ENCODE measurements around the gene CLPSL1.
"Not testable (repeated sequence)": the region's sequence is repeated elsewhere in the genome, so short reads cannot be mapped to it uniquely, and the experiment has no call there.

CLPSL1 gene, protein sequence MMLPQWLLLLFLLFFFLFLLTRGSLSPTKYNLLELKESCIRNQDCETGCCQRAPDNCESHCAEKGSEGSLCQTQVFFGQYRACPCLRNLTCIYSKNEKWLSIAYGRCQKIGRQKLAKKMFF

DNA sequence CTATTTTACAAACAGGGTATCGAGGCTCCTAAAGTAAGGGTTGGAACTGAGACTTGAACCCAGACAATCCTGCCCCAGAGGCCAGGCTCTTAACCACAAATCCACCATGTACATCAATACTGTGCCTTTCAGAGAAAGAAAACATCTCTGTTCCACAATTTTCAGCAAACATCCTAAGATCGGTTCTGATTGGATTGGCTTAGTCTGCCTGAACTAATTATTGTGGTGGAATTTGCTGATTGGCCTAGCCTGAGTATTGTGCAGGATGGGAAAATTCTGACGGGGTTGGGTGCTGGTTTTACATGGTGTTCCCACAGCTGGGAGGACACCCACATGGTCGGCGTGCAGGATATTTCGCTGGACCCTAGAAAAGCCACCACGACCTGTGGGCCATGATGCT is at the start of gene CLPSL1:
Gene CLPSL1 (plus strand): TSS at position 301 of the 400 bp plus-strand sequence. CDS start 92 bp downstream, at position 393.
- no peak for FAIRE-seq
- DNase-seq (ENCODE audit: low spot score): no peak

- FAIRE-seq (no peak), DNase-seq (ENCODE audit: low spot score) (no peak)
These were observed 49.4 kb upstream of the CLPSL1 start for GRCh38 chr6:35731414-35731735.

DNA sequence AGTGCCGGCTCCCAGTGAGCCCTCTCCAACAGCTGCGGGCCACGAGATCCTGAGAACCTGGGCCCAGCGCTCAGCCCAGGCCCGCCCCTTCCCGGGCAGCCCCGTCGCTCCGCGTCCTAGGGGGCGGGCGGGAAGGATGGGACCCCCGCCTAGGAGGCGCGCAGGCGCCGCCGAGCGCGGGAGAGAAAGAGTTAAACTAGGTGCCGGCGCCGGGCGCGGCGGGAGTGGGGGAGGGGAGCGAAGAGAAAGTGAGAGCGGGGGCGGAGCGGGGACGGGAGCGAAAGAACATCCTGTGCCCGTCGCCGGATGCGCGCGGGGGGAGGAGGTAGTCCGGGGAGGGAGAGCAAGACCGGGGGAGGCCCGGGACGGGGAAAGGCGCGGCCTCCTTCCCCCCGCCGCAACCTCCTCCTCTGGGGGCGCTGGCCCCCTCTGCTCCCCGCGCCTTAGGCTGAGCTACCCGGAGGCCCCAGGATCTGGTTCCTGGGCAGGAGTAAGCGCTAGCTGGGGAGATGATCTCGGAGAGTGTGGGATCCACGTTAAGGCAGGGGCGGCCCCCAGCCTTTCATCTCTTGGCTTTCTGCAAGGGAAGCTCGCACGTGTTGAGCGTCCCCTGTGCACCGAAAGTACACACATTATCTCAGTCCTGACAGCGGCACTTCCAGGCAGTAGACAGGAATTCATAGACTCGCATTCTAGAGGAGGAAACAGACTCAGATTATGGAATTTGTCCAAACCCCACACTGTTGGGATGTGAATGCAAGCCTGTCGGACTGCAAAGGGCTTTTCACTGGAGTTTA is 48.9 kb upstream of the CLPSL1 start:
- DNase-seq (ENCODE audit: low spot score) (peak; percentile 58), FAIRE-seq (no peak)

DNA sequence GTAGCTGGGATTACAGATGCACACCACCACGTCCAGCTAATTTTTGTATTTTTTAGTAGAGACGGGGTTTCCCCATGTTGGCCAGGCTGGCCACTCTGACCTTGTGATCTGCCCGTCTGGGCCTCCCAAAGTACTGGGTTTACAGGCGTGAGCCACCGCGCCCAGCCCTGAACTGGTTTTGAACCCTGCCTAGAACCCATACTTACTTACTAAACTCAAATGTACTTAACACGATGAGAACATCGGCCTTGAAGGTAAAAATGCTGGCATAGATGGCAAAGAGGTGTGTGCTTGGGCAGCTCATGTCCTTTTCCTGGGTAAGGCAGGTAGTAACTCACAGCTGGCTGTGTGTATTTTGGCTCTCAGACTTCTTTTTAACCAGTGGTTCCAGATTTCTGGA is 47.2 kb upstream of the CLPSL1 start:
- FAIRE-seq (no peak), DNase-seq (ENCODE audit: low spot score) (no peak)

- not testable (repeated sequence) for DNase-seq (ENCODE audit: low spot score); FAIRE-seq
These were observed 46.5 kb upstream of the CLPSL1 start for GRCh38 chr6:35734319-35734718.

DNA sequence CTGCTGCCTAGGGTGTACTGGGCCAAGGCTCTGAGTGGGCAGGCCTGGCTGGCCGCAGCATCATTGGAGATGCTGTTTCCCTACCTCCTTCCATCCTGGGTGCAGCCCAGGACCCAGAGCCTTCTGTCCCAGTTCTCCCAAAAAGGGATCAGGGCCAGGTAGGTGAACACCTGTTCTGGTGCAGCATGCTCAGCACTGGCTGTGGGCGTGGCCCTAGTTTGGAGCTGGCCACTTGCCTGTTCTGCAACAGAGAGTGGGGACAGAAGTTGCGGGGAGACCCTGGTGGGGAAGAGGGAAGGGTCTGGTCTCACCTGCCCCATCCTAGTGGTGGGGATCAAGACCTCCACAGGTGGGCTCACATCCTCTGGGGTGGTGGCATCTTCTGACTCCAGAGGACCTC is 45.4 kb upstream of the CLPSL1 start:
- FAIRE-seq: no peak
- DNase-seq (ENCODE audit: low spot score): no peak

- FAIRE-seq: no peak
- DNase-seq (ENCODE audit: low spot score): no peak
These were observed 44.4 kb upstream of the CLPSL1 start for GRCh38 chr6:35736253-35736894.

DNA sequence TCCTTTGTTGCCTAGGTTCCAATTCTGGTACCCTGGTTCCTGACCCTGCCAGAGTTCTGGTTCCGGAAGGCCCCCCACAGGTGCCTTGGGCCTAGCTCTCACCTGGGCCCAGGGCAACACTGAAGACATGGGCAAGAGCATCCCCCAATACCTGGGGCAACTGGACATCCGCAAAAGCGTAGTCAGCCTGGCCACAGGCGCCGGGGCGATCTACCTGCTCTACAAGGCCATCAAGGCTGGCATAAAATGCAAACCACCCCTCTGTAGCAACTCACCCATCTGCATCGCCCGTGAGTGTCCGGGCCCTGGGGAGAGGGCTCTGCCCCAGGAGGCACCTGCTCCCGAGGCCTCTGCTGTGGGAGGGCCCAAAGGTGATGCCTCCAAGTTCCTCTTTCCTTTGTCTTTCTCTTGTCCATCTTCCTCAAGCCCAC is 43.8 kb upstream of the CLPSL1 start, which contains the start of gene ARMC12:
Gene ARMC12 (plus strand): TSS at position 51 of the 431 bp plus-strand sequence. CDS start 77 bp downstream, at position 128.
- no peak for DNase-seq (ENCODE audit: low spot score)
- FAIRE-seq: no peak

- DNase-seq (ENCODE audit: low spot score) (peak; percentile 52), FAIRE-seq (peak; percentile 25)
These were observed 43.2 kb upstream of the CLPSL1 start for GRCh38 chr6:35737413-35738211.

- no peak for FAIRE-seq
These were observed 40.9 kb upstream of the CLPSL1 start for GRCh38 chr6:35739645-35740524.

DNA sequence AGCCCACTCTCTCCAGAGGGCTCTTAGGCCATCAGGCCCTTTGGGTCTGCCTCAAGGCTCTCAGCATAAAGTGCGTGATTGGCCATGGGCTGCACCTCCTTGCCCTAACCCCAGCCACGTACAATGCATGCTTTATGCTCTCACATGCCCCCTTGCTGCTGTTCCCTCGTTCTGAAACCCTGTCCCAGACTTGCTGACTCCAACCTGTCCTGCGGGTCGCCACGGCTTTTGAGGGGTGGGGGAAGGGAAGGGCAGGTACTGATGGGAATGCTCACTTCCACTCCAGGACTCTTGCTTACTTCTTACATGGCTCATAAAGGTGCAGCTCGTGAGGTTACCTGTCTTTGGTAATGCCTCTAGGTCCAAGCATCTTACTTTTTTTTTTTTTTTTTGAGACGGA is 38.0 kb upstream of the CLPSL1 start:
- FAIRE-seq (no peak), DNase-seq (ENCODE audit: low spot score) (no peak)

More at GRCh38 chr6:35739645-35740524, 40.9 kb upstream of the CLPSL1 start:
- DNase-seq (ENCODE audit: low spot score): no peak

GRCh38 chr6:35745509-35745908 is 35.3 kb upstream of the CLPSL1 start:
- FAIRE-seq: no peak

DNA sequence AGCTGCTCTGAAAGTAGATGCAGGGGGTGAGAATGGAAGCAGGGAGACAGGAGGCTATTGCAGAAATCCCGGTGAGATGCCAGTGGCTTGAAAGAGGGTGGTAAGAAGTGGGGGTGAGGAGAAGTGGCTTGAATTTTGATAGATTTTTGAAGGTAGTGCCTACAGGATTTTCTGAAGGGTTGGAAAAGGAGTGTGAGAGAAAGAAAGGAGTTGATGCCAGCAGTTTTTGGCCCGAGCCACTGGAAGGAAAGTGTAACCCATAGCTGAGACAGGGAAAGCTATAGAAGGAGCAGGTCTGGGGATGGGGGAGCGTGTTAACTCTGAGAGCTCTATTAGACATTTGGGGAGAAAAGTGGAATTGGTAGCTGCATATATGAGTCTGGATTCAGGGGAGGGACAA is 34.3 kb upstream of the CLPSL1 start:
- no peak for FAIRE-seq
- DNase-seq (ENCODE audit: low spot score): no peak

More at GRCh38 chr6:35745509-35745908, 35.3 kb upstream of the CLPSL1 start:
- no peak for DNase-seq (ENCODE audit: low spot score)

GRCh38 chr6:35747877-35748276 is 32.9 kb upstream of the CLPSL1 start:
- DNase-seq (ENCODE audit: low spot score) (no peak), FAIRE-seq (no peak)

- FAIRE-seq: no peak
These were observed 30.3 kb upstream of the CLPSL1 start for GRCh38 chr6:35750557-35750956.

DNA sequence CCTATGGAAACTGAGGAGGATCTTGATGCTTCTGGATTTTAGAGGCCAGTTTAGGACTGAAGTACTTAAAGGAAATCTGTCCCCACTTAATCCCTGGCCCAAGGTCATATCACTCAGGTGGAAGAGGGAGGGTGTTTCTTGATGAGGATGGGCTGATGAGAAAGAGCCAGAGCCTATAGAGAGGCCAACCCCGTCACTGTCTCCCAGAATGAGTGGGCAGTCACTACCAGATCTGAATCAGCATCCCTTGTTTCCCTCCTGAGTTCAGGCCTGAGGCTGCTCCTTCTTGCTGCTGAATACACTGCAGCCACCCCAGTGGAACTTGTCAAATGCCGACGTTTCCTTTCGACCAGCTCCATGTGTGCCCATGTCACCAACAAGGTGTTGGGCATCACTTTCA is 29.2 kb upstream of the CLPSL1 start:
- no peak for FAIRE-seq
- DNase-seq (ENCODE audit: low spot score): no peak

More at GRCh38 chr6:35750557-35750956, 30.3 kb upstream of the CLPSL1 start:
- no peak for DNase-seq (ENCODE audit: low spot score)

DNA sequence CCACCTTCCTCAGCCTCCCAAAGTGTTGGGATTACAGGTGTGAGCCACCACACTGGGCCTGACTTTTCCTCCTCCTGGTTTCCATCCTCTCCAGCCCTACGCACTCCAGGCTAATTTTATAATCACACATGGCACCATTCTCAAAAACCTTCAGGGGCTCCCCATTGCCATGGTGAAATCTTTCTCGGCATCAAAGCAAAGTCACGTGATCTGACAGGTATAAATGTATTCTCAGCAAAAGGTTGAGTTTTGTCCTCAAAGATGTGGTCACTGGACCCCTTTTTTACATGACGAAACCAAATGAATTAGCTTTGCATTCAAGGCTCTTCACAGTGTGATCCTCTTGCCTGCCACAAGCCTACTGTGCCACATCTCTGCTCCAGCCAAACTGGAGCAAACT is 28.5 kb upstream of the CLPSL1 start:
- no peak for FAIRE-seq
- no peak for DNase-seq (ENCODE audit: low spot score)

- DNase-seq (ENCODE audit: low spot score): no peak
- no peak for FAIRE-seq
These were observed 26.2 kb upstream of the CLPSL1 start for GRCh38 chr6:35754452-35755277.

GRCh38 chr6:35755278-35755924 is 25.4 kb upstream of the CLPSL1 start:
- DNase-seq (ENCODE audit: low spot score): no peak
- no peak for FAIRE-seq
